ENCODE measurements around the gene AIRE. TPM values are rescaled to one million over a fixed set of nuclear protein-coding genes. Genes with fewer than 3 reads are reported as not detected.

Gene AIRE
- total RNA-seq, 1 experiment from 2014 or later: not detected

DNA sequence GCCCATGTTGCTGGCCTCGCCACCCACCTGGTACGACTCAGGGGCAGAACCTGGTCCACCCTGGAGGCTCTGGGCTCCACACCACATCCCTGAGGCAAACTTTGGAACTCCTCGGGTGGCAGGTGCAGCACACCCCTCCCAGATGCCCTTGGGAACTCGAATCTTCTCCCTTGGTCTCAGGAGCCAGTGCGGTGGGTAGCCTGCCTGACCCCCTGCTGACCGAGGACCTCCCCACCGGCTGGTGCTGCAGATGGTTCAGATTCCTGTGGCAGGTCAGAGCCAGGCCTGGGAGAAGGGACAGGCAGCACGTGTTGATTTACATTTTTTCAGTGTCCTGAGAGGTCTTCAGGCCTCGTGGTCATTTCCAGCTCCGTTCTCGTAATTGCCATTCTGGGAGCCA is 59.8 kb downstream of the AIRE start:
- Histone ChIP-seq H3K36me3 (no peaks in the 10 kb centered on the region), H3K27ac (no peak overlapping the region), H3K4me3 (no peak overlapping the region), H3K4me1 (replicated peaks) (peaks cover 1% of the 10 kb centered on the region), H3K27me3 (replicated peaks) (peaks cover 33% of the 10 kb centered on the region), H3K9me3 (replicated peaks) (no peaks in the 10 kb centered on the region)
- DNase-seq (ENCODE audit: low read depth in 1 of 2, low spot score in 2 of 2): no peak

DNA sequence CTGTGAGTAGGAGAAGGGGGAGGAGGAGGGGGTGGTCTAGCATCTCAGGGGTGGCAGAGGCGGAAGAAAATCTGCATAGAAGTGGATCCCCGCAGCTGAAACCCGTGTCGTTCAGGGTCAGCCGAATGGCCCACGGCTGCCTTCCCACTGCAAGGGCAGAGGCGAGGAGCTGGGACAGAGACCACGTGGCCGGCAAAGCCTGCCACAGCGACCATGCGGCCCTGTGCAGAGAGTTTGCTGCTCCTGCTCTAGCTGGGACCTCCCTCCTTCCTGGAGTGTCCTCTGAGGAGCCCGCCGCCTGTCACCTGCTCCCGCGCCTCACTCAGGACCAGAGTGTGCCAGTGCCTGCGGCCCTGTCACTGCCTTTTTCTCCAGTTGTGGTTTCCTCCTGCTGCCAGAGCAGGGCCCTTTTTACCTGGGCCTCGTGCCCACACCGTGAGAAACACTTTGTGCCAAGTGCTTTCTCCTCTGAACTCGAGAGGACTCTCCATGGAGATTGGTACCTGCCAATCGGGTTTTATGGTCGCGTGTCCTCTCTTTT is 62.3 kb downstream of the AIRE start:
- DNase-seq (ENCODE audit: low read depth in 1 of 2, low spot score in 2 of 2): no peak
- Histone ChIP-seq H3K4me1 (replicated peaks) (no peaks in the 10 kb centered on the region), H3K4me3 (no peak overlapping the region), H3K27me3 (replicated peaks) (peaks cover 47% of the 10 kb centered on the region), H3K9me3 (replicated peaks) (no peaks in the 10 kb centered on the region), H3K36me3 (no peaks in the 10 kb centered on the region), H3K27ac (no peak overlapping the region)

Other genes starting within 250 kb of the AIRE start
- gene PWP2, start 178.5 kb upstream of the AIRE start, total RNA-seq (2014; rRNA removed; shearing (Covaris generic)): 24.4 and 24.8 TPM in 2 replicates
- 14.8 and 23.7 TPM in 2 replicates for gene GATD3, start 152.2 kb upstream of the AIRE start, total RNA-seq (2014; rRNA removed; shearing (Covaris generic))
- 0.26 TPM in 1 of 2 replicates, not detected in the other for gene ICOSLG, start 44.9 kb upstream of the AIRE start, total RNA-seq (2014; rRNA removed; shearing (Covaris generic))
- not detected in 2 replicates for gene DNMT3L, start 24.0 kb upstream of the AIRE start, total RNA-seq (2014; rRNA removed; shearing (Covaris generic))
- 125 and 134 TPM in 2 replicates for gene PFKL, start 14.2 kb downstream of the AIRE start, total RNA-seq (2014; rRNA removed; shearing (Covaris generic))
- gene CFAP410, start 53.5 kb downstream of the AIRE start, total RNA-seq (2014; rRNA removed; shearing (Covaris generic)): 44.5 and 52.9 TPM in 2 replicates
- gene TRPM2, start 67.7 kb downstream of the AIRE start, total RNA-seq (2014; rRNA removed; shearing (Covaris generic)): 14.8 and 16.1 TPM in 2 replicates
- gene LRRC3, start 169.6 kb downstream of the AIRE start, total RNA-seq (2014; rRNA removed; shearing (Covaris generic)): 1.6 and 3.0 TPM in 2 replicates